Choroid plexus epithelial cell (primary cell): Measurements from ENCODE around the gene SERPIND1.

Experiments
- DNase-seq: peaks from one replicate; pipeline ENCODE4 v3.0.0-alpha.2; 2010; ENCODE audit warnings: low read depth
- H3K4me3 ChIP-seq: 2 replicates; pipeline ENCODE4 v1.5.1; 2011; ENCODE audit warnings: low read depth, mild to moderate bottlenecking, control low read depth, low read length, moderate library complexity
- TF ChIP-seq, protein P1 (sequence below): conservative IDR thresholded peaks from 2 replicates; pipeline ENCODE4 v1.5.1; 2011; ENCODE audit warnings: low read depth, mild to moderate bottlenecking, control low read depth, inconsistent platforms, low read length, moderate library complexity

Gene SERPIND1

DNA sequence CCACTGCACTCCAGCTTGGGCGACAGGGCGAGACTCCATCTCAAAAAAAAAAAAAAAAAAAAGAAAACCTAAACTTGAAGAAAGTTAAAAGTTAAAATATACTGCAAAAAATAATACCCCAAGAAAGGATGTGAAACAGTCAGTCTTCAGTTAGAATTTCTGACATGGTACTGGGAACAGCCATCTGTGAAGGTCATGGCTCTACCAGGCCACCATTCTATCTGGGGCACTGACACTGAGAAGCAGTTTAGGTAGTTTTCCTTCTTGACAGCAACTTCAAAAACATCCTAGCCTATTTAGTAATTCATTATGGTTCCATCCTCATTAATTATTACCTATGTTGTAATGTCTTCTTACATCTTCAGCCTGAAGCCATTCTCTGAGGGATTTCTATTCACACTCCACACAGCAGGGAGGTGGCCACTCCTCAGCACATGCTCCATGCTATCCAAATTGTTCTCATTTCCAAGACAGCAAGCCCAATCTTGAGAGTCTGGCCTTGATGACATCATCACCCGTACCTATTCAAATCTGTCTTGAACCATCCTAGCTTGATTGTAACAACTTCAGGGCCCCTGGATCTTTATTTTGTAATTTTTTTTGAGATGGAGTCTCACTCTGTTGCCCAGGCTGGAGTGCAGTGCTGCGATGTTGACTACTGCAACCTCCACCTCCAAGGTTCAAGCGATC lies 38.2 kb downstream of the SERPIND1 start:
- H3K4me3 ChIP-seq = no peak overlapping the region
- TF ChIP-seq, protein P1, sequence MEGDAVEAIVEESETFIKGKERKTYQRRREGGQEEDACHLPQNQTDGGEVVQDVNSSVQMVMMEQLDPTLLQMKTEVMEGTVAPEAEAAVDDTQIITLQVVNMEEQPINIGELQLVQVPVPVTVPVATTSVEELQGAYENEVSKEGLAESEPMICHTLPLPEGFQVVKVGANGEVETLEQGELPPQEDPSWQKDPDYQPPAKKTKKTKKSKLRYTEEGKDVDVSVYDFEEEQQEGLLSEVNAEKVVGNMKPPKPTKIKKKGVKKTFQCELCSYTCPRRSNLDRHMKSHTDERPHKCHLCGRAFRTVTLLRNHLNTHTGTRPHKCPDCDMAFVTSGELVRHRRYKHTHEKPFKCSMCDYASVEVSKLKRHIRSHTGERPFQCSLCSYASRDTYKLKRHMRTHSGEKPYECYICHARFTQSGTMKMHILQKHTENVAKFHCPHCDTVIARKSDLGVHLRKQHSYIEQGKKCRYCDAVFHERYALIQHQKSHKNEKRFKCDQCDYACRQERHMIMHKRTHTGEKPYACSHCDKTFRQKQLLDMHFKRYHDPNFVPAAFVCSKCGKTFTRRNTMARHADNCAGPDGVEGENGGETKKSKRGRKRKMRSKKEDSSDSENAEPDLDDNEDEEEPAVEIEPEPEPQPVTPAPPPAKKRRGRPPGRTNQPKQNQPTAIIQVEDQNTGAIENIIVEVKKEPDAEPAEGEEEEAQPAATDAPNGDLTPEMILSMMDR = no peak
- DNase-seq = no peak

DNA sequence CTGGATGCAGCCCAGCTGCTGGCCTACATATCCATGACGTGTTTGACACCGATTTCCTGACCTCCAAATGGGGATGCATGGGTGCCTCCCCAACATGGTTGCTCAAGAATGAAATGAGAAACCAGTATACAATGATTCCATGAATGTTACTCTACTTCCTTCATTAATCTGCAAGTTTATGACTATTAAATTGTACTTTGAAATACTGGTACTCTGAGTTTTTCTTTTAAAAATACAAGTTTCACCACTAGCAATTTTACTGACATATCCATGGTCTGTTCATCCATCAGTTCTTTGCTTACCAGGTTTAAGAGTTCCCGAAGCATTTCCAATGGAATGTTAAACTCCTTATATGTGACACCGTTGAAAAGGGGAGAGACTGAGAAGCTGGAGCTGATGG lies 39.1 kb downstream of the SERPIND1 start:
- no peak overlapping the region for H3K4me3 ChIP-seq
- DNase-seq = no peak
- TF ChIP-seq, protein P1 = no peak

DNA sequence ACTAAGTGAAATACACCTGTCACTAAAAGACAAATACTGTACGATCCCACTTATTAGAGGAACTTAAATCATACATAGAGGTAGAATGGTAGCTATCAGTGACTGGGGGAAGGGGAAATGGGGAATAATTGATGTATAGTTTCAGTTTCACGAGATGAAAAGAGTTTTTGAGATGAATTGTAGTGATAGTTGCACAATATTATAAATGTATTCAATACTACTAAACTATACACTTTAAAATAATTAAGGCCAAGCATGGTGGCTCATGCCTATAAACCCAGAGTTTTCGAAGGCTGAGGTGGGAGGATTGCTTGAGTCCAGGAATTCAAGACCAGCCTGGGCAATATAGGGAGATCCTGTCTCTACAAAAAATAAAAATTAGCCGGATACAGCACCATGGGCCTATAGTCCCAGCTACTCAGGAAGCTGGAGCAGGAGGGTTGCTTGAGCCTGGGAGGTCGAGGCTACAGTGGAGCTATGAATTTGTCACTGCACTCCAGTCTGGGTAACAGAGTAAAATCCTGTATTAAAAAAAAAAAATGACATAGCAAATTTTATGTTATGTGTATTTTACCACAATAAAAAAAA lies 40.4 kb downstream of the SERPIND1 start:
- no peak for DNase-seq
- no peak overlapping the region for H3K4me3 ChIP-seq
- TF ChIP-seq, protein P1 = no peak

DNA sequence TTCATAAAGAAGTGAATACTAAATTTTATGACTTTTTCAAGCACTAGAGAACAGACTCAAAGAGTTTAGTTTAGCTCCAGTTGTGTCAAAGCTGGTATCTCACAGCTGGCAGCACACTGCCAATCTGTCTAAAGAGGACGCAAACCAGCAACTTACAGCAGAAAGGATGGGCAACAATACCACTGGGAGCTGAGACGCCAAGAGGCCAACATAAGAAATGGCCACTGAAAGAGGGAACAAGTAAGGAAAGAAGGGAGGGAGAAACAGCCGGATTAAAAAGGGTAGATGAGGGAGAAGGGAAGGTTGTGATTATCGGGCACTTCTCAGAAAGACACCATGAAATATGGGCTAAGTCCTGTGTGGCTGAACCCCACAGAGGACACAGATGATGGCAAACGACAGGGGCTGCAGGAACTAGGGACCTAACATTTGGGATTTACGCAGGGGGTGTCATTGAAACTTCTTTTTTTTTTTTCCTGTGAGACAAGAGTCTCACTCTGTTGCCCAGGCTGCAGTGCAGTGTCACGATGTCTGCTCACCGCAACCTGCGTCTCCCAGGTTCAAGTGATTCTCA lies 41.7 kb downstream of the SERPIND1 start:
- no peak for DNase-seq
- H3K4me3 ChIP-seq = no peak overlapping the region
- TF ChIP-seq, protein P1 = no peak

DNA sequence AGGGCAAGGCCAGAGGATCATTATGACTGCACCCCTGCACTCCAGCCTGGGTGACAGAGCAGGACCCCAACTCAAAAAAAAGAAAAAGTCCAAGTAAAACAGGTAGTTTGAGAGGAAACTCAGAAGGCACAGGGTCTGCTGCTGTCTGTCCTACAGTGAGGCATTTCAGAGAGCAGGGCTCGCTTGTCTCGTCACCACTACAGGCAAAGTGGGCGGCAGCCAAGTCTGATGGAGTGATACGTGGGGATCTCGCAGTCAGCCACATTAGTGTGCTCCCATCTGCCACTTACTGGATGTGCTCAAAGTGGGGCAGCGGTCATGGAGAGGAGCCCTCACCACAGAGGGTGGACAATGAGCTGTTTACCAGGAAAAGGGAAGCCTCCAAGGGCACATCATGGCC lies 42.6 kb downstream of the SERPIND1 start:
- DNase-seq = no peak
- TF ChIP-seq, protein P1 = no peak
- H3K4me3 ChIP-seq = no peak overlapping the region

DNA sequence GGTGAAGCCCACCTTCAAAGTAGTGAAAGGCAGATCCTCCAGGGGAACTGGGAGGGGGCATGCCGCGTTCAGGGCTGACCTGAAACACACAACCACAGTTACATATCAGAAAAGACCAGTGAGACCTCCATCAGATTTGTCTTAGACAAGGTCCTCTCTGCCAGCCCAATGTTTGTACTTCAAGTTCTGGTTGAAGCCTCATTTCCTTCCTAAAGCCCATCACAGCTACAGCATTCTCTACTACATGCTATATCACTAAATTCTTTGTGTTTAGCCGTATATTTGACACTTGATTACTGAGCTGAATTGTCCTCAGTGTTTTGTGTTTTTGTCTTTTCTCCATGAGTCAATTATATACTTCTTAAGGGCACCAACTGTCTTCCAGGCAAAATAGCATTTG lies 44.6 kb downstream of the SERPIND1 start:
- H3K4me3 ChIP-seq = no peak overlapping the region
- no peak for DNase-seq
- TF ChIP-seq, protein P1 = no peak
